IMR-90 (cell line): ENCODE data around the gene APOH. TPM values are rescaled to one million over a fixed set of nuclear protein-coding genes. Genes with fewer than 3 reads are reported as not detected.
A peak's percentile ranks its signal among the peaks of the same experiment; 100 is the strongest.

Experiments
- ATAC-seq: fragments of 200-7000 bp; cut with Tn5 transposase; 2 replicates; pipeline ENCODE4 v1.9.1; 2020; ENCODE audit warnings: low read depth, mild to moderate bottlenecking, moderate library complexity
- BruUV-seq: library from RNA; stranded (reverse); fragments of 400-500 nt; replicated peaks from 2 replicates; lab custom pipeline; 2021; lab: Mats Ljungman, UMichigan
- CTCF ChIA-PET: fragments of 300-600 bp; formaldehyde crosslinking; extraction: SDS; loops from one replicate; lab custom pipeline; 2021; ENCODE audit warnings: antibody characterized with exemption; lab: Yijun Ruan, JAX
- POLR2A ChIA-PET: fragments of 300-600 bp; sonication (Branson Sonifier 250); formaldehyde crosslinking; loops from one replicate; lab custom pipeline; 2022; ENCODE audit warnings: antibody characterized with exemption; ENCODE audit not compliant: unreplicated experiment; lab: Charles Lee
- DNase-seq: peaks from one replicate; pipeline ENCODE4 v3.0.0; 2013
- H2AFZ ChIP-seq: replicated peaks from 2 replicates; pipeline ENCODE3; 2013; ENCODE audit warnings: low read length, mild to moderate bottlenecking; ENCODE audit not compliant: poor library complexity
- H2AK5ac ChIP-seq: 2 replicates; pipeline ENCODE4 v1.6.1; 2013; ENCODE audit warnings: low read depth, low read length, inconsistent platforms
- H2AK9ac ChIP-seq: replicated peaks from 2 replicates; pipeline ENCODE3; 2013; ENCODE audit warnings: mild to moderate bottlenecking, low read depth, low read length, moderate library complexity; ENCODE audit not compliant: poor library complexity
- H2BK120ac ChIP-seq: 2 replicates; pipeline ENCODE4 v1.6.1; 2013; ENCODE audit warnings: low read depth, low read length, inconsistent platforms
- H2BK15ac ChIP-seq: 3 replicates; pipeline ENCODE4 v1.6.1; 2013; ENCODE audit warnings: low read depth, low read length, inconsistent platforms
- H2BK20ac ChIP-seq: 2 replicates; pipeline ENCODE4 v1.6.1; 2013; ENCODE audit warnings: low read depth, mild to moderate bottlenecking, inconsistent platforms, low read length, moderate library complexity
- H2BK5ac ChIP-seq: 2 replicates; pipeline ENCODE4 v1.6.1; 2013; ENCODE audit warnings: mild to moderate bottlenecking, low read depth, low read length, inconsistent platforms; ENCODE audit not compliant: poor library complexity, severe bottlenecking
- H3K14ac ChIP-seq: replicated peaks from 2 replicates; pipeline ENCODE4 v1.6.1; 2013; ENCODE audit warnings: low read depth, low read length, inconsistent platforms
- H3K18ac ChIP-seq: 2 replicates; pipeline ENCODE4 v1.6.1; 2013; ENCODE audit warnings: low read depth, low read length, control low read depth
- H3K23ac ChIP-seq: 2 replicates; pipeline ENCODE4 v1.6.1; 2013; ENCODE audit warnings: low read depth, low read length, inconsistent platforms
- H3K27ac ChIP-seq: 2 replicates; pipeline ENCODE4 v1.5.1; 2013; ENCODE audit warnings: mild to moderate bottlenecking, control low read depth, low read length; ENCODE audit not compliant: insufficient read depth
- H3K27me3 ChIP-seq: 2 replicates; pipeline ENCODE4 v1.6.1; 2013; ENCODE audit warnings: low read length; ENCODE audit not compliant: control insufficient read depth, insufficient read depth
- H3K36me3 ChIP-seq: 2 replicates; pipeline ENCODE4 v1.6.1; 2013; ENCODE audit warnings: low read length, mixed read lengths; ENCODE audit not compliant: control insufficient read depth, insufficient read depth
- H3K4ac ChIP-seq: 2 replicates; pipeline ENCODE4 v1.6.1; 2013; ENCODE audit warnings: low read depth, low read length, inconsistent platforms
- H3K4me1 ChIP-seq: 2 replicates; pipeline ENCODE4 v1.6.1; 2013; ENCODE audit warnings: low read length, mixed read lengths; ENCODE audit not compliant: control insufficient read depth, insufficient read depth
- H3K4me2 ChIP-seq: 2 replicates; pipeline ENCODE4 v1.6.1; 2013; ENCODE audit warnings: low read depth, mild to moderate bottlenecking, control low read depth, low read length, moderate library complexity
- H3K4me3 ChIP-seq: 2 replicates; pipeline ENCODE4 v1.5.1; 2013; ENCODE audit warnings: low read depth, mild to moderate bottlenecking, control low read depth, low read length, moderate library complexity; ENCODE audit not compliant: insufficient read depth
- H3K56ac ChIP-seq: 2 replicates; pipeline ENCODE4 v1.6.1; 2013; ENCODE audit warnings: low read length, inconsistent platforms; ENCODE audit not compliant: insufficient read depth; ENCODE audit errors: extremely low read depth
- H3K79me1 ChIP-seq, 2 experiments: 2 replicates each; pipeline ENCODE4 v1.6.1; 2013; ENCODE audit warnings: low read length in 2 of 2, inconsistent platforms in 1 of 2, low read depth in 1 of 2
- H3K9ac ChIP-seq: 2 replicates; pipeline ENCODE4 v1.6.1; 2013; ENCODE audit warnings: low read depth, low read length, control low read depth
- H3K9me1 ChIP-seq: 2 replicates; pipeline ENCODE4 v1.6.1; 2013; ENCODE audit warnings: low read length, inconsistent platforms; ENCODE audit not compliant: insufficient read depth
- H3K9me3 ChIP-seq: 2 replicates; pipeline ENCODE4 v1.6.1; 2013; ENCODE audit warnings: low read length; ENCODE audit not compliant: control insufficient read depth, insufficient read depth
- H4K20me1 ChIP-seq: 2 replicates; pipeline ENCODE4 v1.6.1; 2013; ENCODE audit warnings: low read length, inconsistent platforms; ENCODE audit not compliant: insufficient read depth
- H4K5ac ChIP-seq: 2 replicates; pipeline ENCODE4 v1.6.1; 2013; ENCODE audit warnings: mild to moderate bottlenecking, low read depth, low read length, control low read depth
- H4K8ac ChIP-seq, 2 experiments: 2 replicates each; pipeline ENCODE4 v1.6.1; 2013; ENCODE audit warnings: low read depth in 2 of 2, low read length in 2 of 2, control low read depth in 1 of 2, inconsistent platforms in 1 of 2
- H4K91ac ChIP-seq: 2 replicates; pipeline ENCODE4 v1.6.1; 2013; ENCODE audit warnings: low read depth, low read length, inconsistent platforms; ENCODE audit not compliant: insufficient read depth
- CEBPB ChIP-seq: IDR thresholded peaks from 2 replicates; pipeline ENCODE4 v1.6.1; 2012; ENCODE audit warnings: low read depth, low read length, improper control_type of control experiment
- RCOR1 ChIP-seq: IDR thresholded peaks from 2 replicates; pipeline ENCODE4 v1.6.1; 2012; ENCODE audit warnings: mild to moderate bottlenecking, low read length, improper control_type of control experiment; ENCODE audit not compliant: insufficient replicate concordance
- WGBS, 2 experiments: methylation state at CpG; one replicate each; pipeline versions ENCODE4 v1.1.5 to v1.1.7; 2013; ENCODE audit warnings: missing lambda C conversion rate in 2 of 2; ENCODE audit not compliant: insufficient read length in 1 of 2; ENCODE audit errors: extremely low coverage in 2 of 2; 5-methylcytosine and 5-hydroxymethylcytosine counted together
- dilution Hi-C: fragments of 300-500 bp; cut with HindIII; formaldehyde crosslinking; loops from one replicate; pipeline ENCODE4 v1.14.3; 2018; ENCODE audit warnings: low sequenced_read_pairs; ENCODE audit not compliant: unreplicated experiment
- in situ Hi-C: fragments of 300-500 bp; cut with MboI; formaldehyde crosslinking; loops from 3 replicates; pipeline ENCODE4 v1.14.3; 2019; ENCODE audit warnings: low sequenced_read_pairs, inconsistent platforms, mixed read lengths
- intact Hi-C: fragments of 100-400 bp; cut with micrococcal nuclease; formaldehyde crosslinking; loops from 2 replicates; pipeline ENCODE4 v1.10.0; 2022
- polyA plus RNA-seq, 3 experiments: library from polyadenylated mRNA; depleted of rRNA; stranded (reverse); fragments of >200 nt; gene quantifications; 2 replicates each; pipeline ENCODE4 v1.2.3, GENCODE V29; 2012; ENCODE audit warnings: low replicate concordance in 1 of 3
- total RNA-seq: library from RNA; depleted of rRNA; stranded (reverse); fragments of >200 nt; gene quantifications from 2 replicates; pipeline ENCODE4 v1.2.3, GENCODE V29; 2012

The APOH gene
- total and polyA plus RNA-seq, 2 of the 4 experiments (the other 2 are of a cell fraction) = not detected

GRCh38 chr17:66178642-66179041 is 50.6 kb downstream of the APOH start:
- TF ChIP-seq CEBPB (peak; percentile 69), RCOR1 (no peak)
- dilution Hi-C loops (no loop called here), in situ Hi-C loops (no loop called here), intact Hi-C loops (no loop called here)
- Histone ChIP-seq H2BK120ac (no peak overlapping the region), H3K4ac (no peak overlapping the region), H2AK5ac (no peak overlapping the region), H4K5ac (no peak overlapping the region), H3K4me2 (no peak overlapping the region), H3K56ac (no peak overlapping the region), H3K9me3 (no peaks in the 10 kb centered on the region), H3K4me1 (no peaks in the 10 kb centered on the region), H2AFZ (no peak overlapping the region), H3K9ac (no peak overlapping the region), H3K27ac (no peak overlapping the region), H4K8ac (no peak overlapping the region), H2BK5ac (no peak overlapping the region), H3K36me3 (no peaks in the 10 kb centered on the region), H3K27me3 (no peaks in the 10 kb centered on the region), H2BK20ac (no peak overlapping the region), H3K23ac (no peak overlapping the region), H2BK15ac (no peak overlapping the region), H4K20me1 (no peaks in the 10 kb centered on the region), H3K14ac (no peak overlapping the region), H2AK9ac (no peak overlapping the region), H3K79me1 (no peaks in the 10 kb centered on the region; a peak in 1 of 4 replicates), H3K9me1 (no peaks in the 10 kb centered on the region), H3K4me3 (no peak overlapping the region), H4K91ac (no peak overlapping the region), H3K18ac (no peak overlapping the region)
- ChIA-PET POLR2A (no interaction called here), CTCF (no interaction called here)
- no peak for ATAC-seq
- BruUV-seq = no TSS peak
- DNase-seq = no peak
- no CpG with 5 or more reads among the region's 4 CpGs for WGBS, 2 experiments
